AG04450 (cell line): ENCODE data around the gene SH3PXD2A. TPM values are rescaled to one million over a fixed set of nuclear protein-coding genes. Genes with fewer than 3 reads are reported as not detected.
A peak's percentile ranks its signal among the peaks of the same experiment; 100 is the strongest.

ENCODE experiments used
- CTCF ChIA-PET: fragments of 300-600, 350-600 bp; formaldehyde crosslinking; extraction: SDS; loops from one replicate; lab custom pipeline; 2022; ENCODE audit warnings: antibody characterized with exemption, inconsistent platforms; lab: Charles Lee
- POLR2A ChIA-PET: fragments of 350-600 bp; formaldehyde crosslinking; extraction: SDS; loops from one replicate; lab custom pipeline; 2021; ENCODE audit warnings: antibody characterized with exemption, inconsistent platforms; lab: Yijun Ruan, JAX
- DNase-seq: peaks from one replicate; pipeline ENCODE4 v3.0.0-alpha.2; 2011; ENCODE audit warnings: low read depth, low spot score
- H3K27ac ChIP-seq: one replicate; pipeline ENCODE4 v1.5.1; 2012; ENCODE audit warnings: low read depth, low read length, control low read depth
- H3K27me3 ChIP-seq: one replicate; pipeline ENCODE4 v1.6.0; 2012; ENCODE audit warnings: low read length; ENCODE audit not compliant: control insufficient read depth, insufficient read depth
- H3K4me3 ChIP-seq: 2 replicates; pipeline ENCODE4 v1.5.1; 2011; ENCODE audit warnings: mild to moderate bottlenecking, low read depth, low read length, control low read depth
- H3K9me3 ChIP-seq: 2 replicates; pipeline ENCODE4 v1.5.1; 2012; ENCODE audit warnings: low read length; ENCODE audit not compliant: control insufficient read depth, insufficient read depth
- CTCF ChIP-seq: IDR thresholded peaks from 2 replicates; pipeline ENCODE4 v1.5.1; 2011; ENCODE audit warnings: low read depth, low read length, control low read depth, inconsistent platforms
- polyA plus RNA-seq: library from polyadenylated mRNA; depleted of rRNA; stranded (reverse); fragments of >200 nt; gene quantifications from 2 replicates; pipeline ENCODE4 v1.2.3, GENCODE V29; 2011

The SH3PXD2A gene
- polyA plus RNA-seq, 1 experiment, result 22.9 TPM

- Histone ChIP-seq H3K4me3 (no peak overlapping the region), H3K27ac (no peak overlapping the region), H3K9me3 (peaks cover 11% of the 10 kb centered on the region), H3K27me3 (peaks cover 58% of the 10 kb centered on the region)
- CTCF ChIA-PET, result interaction anchor here (0.6 to 2.5 kb wide), 8 partner anchors 8 to 148 kb away, joined by 3 to 10 read pairs (median 4); no protein-coding TSS in a partner anchor
- DNase-seq, result no peak
- POLR2A ChIA-PET, result interaction anchor here (0.5 kb wide), 1 partner anchor 62 kb away, joined by 4 read pairs; no protein-coding TSS in a partner anchor
- TF ChIP-seq CTCF, result peak; percentile 62
Measured at GRCh38 chr10:103564776-103565520, 290.4 kb downstream of the SH3PXD2A start.

DNA sequence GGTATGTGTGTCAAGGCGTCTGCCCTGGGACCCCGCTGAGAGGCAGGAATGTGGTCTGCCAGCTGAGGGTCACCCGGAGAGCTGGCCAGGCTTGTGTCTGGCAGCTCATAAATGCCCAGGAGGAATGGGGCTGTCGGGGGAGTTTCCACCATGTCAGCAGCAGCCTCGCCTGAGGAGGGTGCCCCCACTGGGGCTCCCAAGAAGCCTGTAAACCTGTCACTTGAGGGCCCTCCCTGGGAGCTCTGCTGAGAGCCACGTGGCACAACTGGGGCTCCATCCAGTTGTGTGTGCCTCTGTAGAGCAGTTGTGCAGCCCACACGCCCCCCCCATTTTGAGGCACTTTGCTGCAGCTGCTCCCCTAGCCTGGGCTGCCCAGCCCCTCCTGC is 291.3 kb downstream of the SH3PXD2A start:
- CTCF ChIA-PET, result interaction anchor here (0.6 to 2.5 kb wide), 7 partner anchors 9 to 147 kb away, joined by 3 to 10 read pairs (median 5); no protein-coding TSS in a partner anchor
- no peak overlapping the region for H3K4me3 ChIP-seq
- no peak for TF ChIP-seq CTCF
- H3K27ac ChIP-seq, result no peak overlapping the region
- POLR2A ChIA-PET, result no interaction called here
- peaks cover 11% of the 10 kb centered on the region for H3K9me3 ChIP-seq
- peaks cover 58% of the 10 kb centered on the region for H3K27me3 ChIP-seq
- no peak for DNase-seq

DNA sequence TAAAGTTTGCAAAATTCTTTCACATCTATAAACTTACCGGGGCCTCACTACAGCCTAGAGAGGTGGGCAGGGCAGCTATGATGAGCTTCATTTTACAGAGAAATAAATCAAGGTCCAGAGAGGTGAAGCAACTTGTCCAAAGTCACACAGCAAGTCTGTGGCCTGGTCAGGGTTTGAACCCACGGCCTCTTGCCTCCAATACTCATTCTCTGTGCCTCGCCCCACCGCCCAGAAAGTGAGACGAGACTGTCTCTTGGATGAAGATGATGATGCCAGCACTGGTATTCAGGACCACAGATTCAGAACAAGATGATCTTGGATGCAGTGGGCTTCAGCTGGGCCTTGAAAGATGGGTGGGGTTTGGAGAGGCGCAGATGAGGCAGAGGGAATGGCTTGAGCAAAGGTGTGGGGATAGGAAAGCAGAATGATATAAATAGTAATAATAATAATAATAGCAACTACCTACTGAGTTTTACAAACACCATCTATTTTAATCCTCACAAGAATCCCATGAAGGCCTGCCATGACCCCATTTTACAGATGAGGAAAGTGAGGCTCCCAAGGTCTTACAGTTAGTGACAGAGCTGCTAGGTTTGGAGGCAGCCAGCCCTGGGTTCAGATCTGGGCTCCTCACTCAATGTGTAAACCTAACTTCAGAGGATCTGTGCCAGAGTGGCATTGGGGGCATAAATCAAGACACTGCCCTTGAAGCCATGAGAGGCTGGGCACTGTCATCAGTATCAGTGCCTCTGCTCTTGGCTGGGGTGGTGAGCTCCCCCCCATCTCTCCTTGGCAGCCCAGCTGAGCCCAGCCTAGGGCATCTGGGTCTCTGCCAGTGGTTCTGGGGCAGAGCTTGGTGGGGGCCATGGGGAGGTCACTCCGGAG is 291.9 kb downstream of the SH3PXD2A start:
- POLR2A ChIA-PET, result no interaction called here
- Histone ChIP-seq H3K4me3 (no peak overlapping the region), H3K27ac (no peak overlapping the region), H3K9me3 (peaks cover 11% of the 10 kb centered on the region), H3K27me3 (peaks cover 63% of the 10 kb centered on the region)
- CTCF ChIA-PET, result interaction anchor here (0.9 to 2.5 kb wide), 5 partner anchors 10 to 146 kb away, joined by 4 to 10 read pairs (median 7); no protein-coding TSS in a partner anchor
- TF ChIP-seq CTCF, result no peak
- no peak for DNase-seq

DNA sequence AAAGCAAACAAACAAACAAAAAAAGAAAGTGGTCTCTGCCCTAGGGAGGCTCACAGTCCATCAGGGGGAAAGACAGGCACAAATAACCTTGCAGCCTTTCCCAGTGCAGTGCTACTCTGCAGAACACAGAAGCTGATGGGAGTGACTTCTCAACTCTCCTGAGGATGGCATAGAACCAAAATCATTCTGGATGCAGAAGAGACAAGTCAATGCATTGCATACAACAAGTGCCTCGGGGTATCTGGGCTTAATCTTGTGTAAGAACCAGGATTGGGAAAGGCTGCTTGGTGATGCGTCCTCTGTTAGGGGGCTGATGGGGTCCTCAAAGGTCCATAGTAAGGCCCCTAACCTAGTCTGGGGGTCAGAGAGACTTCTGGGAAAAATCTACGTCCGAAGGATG is 293.0 kb downstream of the SH3PXD2A start:
- ChIA-PET CTCF (no interaction called here), POLR2A (no interaction called here)
- Histone ChIP-seq H3K27me3 (peaks cover 70% of the 10 kb centered on the region), H3K27ac (no peak overlapping the region), H3K9me3 (peaks cover 11% of the 10 kb centered on the region), H3K4me3 (no peak overlapping the region)
- no peak for TF ChIP-seq CTCF
- no peak for DNase-seq
